HG03439 (cell line): ENCODE measurements around the gene CCDC88C.
"Not testable (repeated sequence)": the region's sequence is repeated elsewhere in the genome, so short reads cannot be mapped to it uniquely, and the experiment has no call there.

Source experiments
- ATAC-seq: cut with Tn5 transposase; IDR thresholded peaks from one replicate; pipeline ENCODE4 v1.9.1; 2021; ENCODE audit warnings: mild to moderate bottlenecking, moderate library complexity; ENCODE audit not compliant: unreplicated experiment

Gene CCDC88C

DNA sequence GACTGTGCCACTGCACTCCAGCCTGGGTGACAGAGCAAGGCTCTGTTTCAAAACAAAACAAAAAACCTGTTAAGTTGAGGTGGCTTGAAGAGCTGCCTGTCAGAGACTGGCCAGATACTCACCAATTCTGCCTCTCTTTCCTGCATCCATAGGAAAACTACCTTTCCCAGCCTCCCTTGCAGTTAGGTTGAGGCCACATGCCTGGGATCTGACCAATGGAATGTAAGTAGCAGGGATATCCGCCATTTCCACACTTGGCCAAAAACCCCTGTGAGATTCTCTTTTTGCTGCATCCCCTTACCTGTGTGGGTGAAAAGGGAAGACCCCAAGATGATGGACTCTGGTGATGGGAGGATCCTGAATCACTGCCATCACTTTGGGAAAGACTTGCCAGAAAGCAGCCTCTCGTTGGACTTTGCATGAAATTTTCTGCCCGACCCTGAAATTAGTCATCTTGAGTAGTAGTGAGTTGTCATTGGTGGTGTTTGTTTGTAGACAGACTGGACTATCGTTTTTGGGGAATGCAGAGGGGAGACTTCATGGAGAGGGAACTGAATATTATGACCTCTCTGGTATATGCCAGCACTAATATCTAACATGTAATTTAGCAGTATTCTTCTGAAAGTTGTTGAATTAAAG is 187.1 kb downstream of the CCDC88C start:
- ATAC-seq: no peak

DNA sequence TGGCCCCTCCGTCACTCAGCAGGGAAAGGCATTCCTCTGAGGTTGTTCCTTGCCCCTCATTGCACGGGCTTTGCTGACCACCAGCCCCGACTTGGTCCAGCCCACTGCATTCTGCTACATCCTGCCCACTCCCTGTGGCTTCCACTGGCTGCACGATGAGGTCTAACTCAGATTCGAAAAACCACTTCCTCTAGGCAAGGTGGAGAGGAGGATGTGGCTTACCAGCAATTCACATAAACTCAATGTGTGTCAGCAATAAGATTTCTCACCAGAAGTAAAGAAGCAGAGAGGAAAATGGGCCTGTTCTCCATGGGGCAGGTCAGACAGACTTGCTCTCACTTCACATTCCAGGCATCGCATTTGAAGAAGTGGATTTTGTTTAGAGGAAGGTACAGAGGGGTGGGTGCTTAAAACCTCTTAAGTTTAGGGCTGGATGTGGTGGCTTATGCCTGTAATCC is 187.8 kb downstream of the CCDC88C start:
- peak; percentile 54 for ATAC-seq

DNA sequence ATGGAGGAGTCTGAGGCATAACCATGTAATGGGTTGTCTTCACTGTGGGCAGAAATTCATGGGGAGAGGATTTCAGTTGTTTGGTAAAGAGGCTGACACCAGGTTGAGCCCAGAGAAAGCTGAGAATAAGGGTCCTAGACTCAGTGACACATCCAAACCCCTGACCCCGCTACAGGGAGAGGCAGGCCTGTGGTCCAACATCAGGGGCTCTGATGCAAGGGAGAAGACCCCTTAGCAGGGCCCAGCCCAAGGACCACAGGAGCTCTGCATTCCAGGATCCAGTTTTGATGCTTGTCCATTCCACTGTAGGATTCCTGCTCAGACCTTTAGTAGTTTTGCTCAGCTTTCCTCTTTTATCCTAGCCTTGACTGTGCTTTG is 188.6 kb downstream of the CCDC88C start:
- ATAC-seq: no peak

DNA sequence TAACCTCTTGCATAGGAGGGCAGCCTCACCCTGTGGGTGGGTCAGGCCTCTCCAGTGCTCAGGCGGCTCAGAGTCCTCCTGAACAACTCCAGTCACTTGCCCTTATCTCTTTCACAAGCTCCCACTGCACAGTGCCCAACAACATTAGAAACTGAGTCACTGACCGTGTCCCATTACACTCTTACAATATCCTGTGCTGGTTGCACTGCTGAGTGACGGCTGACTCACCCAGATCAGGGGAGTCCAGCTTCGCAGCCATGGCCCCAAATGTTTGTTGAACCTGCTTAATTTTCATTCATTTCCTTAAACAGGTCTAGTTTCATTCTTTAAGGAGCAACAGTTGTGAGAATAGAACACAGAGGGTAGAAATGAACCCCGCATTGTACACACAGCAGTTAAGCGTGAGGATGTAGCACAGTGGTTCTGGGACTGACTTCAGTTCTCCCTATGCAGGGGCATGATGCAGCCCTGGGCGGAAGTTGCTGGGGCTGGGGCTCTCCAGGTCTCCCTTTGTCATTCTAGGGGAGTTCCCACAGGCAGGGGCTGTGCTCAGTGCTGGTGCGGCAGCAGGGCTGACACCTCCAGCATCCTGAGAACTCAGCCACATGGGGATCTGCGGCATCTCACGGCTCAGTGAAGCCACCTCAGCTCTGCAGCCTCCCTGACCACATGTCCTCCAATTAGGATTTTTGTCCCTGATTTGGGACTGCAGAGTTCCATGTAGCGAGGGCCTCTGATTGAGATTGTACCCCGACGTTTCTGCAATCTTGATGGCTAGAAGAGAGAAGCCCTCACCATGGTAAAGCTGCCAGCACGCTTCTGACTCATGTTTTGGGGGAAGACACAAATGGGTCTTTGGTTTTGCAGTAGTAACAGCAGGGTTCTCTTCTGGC is 189.3 kb downstream of the CCDC88C start:
- ATAC-seq: peak; percentile 80

DNA sequence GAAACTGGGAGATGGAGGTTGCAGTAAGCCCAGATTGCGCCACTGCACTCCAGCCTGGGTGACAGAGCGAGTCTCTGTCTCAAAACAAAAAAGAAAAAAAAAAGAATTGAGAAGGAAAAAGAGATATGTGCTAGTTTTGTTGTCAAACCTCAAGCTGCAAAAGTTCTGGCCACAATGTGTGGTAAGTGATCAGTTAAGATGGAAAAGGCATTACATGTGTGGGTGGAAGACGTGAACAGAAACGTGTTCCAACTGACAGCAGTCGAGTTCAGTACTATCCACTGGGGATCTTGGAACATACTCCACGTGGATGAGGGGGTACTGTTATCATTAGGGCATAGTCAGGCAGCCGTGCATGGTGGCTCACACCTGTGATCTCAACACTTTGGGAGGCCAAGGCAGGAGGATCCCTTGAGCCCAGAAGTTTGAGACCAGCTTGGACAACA is 190.4 kb downstream of the CCDC88C start:
- ATAC-seq: no peak

DNA sequence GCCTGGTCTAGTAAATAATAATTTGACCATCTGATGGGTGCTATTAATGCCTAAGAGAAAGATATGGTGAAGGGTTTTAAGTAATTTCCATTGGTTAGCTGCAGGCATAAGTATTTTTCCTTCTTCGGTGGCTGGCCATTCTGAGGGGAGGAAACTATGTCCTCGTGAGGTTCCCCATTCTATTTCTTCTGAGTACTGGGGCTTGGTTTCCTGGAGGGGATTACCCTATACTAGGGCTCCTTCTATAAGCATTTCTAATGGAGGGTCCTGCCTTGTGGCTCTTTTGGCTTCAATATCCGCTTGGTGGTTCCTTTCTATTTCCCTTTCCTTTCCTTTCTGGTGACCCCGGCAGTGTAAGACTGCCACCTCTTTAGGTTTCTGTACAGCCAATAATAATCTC is 191.3 kb downstream of the CCDC88C start:
- not testable (repeated sequence) for ATAC-seq

DNA sequence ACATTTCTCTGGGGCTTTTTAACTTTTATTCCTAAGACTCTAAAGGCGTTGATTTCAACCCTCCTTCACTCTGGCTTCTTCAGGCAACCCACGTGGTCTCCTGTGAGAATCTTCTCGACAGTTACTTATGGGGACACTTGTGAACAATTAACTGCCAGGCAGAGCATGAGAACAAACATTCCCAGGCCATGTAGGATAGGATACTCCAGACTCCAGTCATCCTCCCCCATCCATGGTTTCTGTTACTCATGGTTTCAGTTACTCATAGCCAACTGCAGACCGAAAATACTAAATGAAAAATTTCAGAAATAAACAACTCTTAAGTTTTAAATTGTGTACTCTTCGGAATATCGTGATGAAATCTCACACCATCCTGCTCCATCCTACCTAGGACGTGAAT is 192.6 kb downstream of the CCDC88C start:
- ATAC-seq: no peak

DNA sequence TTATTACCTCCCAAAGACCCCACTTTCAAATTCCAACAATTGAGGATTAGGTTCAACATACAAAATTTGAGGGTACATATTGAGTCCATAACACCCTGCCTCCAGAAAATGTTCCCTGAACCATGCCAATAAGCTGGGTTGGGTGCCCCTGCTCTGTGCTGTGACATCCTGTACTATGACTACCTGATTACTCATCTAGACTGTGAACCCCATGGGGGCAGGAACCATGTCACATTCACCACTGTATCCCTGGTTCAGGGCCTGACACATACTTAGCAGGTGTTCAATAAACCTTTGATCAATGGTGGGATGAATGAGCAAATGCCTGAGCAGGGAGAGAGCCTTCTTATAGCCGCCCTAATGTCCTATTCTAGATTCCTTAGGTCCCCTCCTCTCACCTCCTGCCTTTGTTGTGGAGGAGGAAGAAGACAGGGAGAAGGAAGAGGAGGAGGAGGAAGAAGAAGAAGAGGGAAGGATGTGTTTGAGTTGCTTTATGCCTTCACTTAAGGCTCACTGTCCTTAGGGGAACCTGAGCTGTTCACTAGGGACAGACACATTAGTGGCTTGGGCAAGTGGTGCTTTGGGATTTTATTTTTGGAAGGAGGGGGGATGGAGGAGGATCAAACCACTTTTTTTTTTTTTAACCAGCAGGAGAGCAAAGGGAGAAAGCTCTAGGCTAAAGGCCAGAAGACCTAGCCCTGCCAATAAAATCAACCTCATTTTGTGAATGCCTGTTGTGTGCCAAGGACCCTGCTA is 194.4 kb downstream of the CCDC88C start:
- ATAC-seq: no peak
